Measurements from ENCODE around the gene TSPAN31. TPM values are rescaled to one million over a fixed set of nuclear protein-coding genes. Genes with fewer than 3 reads are reported as not detected.
A peak's percentile ranks its signal among the peaks of the same experiment; 100 is the strongest.

Gene TSPAN31, protein sequence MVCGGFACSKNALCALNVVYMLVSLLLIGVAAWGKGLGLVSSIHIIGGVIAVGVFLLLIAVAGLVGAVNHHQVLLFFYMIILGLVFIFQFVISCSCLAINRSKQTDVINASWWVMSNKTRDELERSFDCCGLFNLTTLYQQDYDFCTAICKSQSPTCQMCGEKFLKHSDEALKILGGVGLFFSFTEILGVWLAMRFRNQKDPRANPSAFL
- total RNA-seq (2014; rRNA removed; shearing (Covaris generic)) (15.6 and 32.9 TPM in 2 replicates), polyA plus RNA-seq (2016; fragmentation: Nextera tagmentation; extraction: Ambion mirVana) (12.9 and 15.5 TPM in 2 replicates)
- long read RNA-seq, transcript TSPAN31-201 (6 exons, 1,849 nt): major isoform, 8 of 12 reads
- long read RNA-seq, partial matches to known transcripts: 2 of 12 reads
- long read RNA-seq, other reads (novel, unspliced or antisense): 1 of 12 reads

DNA sequence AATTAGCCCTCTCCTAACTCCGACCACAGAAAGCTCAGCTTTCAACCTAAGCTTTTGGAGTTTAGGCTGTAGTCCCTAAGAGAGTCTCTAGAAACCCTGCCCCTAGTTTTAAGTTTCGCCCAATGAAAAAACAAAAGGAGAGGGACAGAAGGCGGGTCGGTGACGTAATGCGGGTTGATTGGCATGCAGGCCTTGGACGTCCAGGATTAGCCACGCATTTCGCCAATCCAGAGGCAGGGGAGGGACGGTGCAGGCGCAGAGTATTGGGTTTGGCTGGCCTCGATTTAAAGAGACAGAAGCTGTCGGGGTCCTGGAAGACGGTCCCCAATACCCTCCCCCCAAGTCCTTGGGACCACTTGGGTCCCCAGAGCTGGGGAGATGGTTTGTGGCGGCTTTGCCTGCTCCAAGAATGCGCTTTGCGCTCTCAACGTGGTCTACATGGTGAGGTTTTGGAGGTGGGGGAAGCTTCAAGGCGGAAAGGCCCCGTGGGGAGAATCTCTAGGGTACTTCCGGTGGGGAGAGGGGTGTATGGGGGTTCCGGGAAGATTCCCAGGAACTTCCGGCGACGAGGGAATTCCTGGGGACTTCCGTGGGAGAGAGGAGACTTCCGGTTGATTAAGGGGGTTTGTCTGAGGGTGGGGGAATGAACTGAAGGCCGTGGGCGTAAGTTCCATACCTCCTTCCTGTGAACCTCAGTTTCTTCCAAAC, at the start of gene TSPAN31:
Gene TSPAN31, plus strand, starts transcription at position 263 of the 708 bp plus-strand sequence. Its CDS starts 116 bp downstream, at position 379.
- TF ChIP-seq, protein P1, sequence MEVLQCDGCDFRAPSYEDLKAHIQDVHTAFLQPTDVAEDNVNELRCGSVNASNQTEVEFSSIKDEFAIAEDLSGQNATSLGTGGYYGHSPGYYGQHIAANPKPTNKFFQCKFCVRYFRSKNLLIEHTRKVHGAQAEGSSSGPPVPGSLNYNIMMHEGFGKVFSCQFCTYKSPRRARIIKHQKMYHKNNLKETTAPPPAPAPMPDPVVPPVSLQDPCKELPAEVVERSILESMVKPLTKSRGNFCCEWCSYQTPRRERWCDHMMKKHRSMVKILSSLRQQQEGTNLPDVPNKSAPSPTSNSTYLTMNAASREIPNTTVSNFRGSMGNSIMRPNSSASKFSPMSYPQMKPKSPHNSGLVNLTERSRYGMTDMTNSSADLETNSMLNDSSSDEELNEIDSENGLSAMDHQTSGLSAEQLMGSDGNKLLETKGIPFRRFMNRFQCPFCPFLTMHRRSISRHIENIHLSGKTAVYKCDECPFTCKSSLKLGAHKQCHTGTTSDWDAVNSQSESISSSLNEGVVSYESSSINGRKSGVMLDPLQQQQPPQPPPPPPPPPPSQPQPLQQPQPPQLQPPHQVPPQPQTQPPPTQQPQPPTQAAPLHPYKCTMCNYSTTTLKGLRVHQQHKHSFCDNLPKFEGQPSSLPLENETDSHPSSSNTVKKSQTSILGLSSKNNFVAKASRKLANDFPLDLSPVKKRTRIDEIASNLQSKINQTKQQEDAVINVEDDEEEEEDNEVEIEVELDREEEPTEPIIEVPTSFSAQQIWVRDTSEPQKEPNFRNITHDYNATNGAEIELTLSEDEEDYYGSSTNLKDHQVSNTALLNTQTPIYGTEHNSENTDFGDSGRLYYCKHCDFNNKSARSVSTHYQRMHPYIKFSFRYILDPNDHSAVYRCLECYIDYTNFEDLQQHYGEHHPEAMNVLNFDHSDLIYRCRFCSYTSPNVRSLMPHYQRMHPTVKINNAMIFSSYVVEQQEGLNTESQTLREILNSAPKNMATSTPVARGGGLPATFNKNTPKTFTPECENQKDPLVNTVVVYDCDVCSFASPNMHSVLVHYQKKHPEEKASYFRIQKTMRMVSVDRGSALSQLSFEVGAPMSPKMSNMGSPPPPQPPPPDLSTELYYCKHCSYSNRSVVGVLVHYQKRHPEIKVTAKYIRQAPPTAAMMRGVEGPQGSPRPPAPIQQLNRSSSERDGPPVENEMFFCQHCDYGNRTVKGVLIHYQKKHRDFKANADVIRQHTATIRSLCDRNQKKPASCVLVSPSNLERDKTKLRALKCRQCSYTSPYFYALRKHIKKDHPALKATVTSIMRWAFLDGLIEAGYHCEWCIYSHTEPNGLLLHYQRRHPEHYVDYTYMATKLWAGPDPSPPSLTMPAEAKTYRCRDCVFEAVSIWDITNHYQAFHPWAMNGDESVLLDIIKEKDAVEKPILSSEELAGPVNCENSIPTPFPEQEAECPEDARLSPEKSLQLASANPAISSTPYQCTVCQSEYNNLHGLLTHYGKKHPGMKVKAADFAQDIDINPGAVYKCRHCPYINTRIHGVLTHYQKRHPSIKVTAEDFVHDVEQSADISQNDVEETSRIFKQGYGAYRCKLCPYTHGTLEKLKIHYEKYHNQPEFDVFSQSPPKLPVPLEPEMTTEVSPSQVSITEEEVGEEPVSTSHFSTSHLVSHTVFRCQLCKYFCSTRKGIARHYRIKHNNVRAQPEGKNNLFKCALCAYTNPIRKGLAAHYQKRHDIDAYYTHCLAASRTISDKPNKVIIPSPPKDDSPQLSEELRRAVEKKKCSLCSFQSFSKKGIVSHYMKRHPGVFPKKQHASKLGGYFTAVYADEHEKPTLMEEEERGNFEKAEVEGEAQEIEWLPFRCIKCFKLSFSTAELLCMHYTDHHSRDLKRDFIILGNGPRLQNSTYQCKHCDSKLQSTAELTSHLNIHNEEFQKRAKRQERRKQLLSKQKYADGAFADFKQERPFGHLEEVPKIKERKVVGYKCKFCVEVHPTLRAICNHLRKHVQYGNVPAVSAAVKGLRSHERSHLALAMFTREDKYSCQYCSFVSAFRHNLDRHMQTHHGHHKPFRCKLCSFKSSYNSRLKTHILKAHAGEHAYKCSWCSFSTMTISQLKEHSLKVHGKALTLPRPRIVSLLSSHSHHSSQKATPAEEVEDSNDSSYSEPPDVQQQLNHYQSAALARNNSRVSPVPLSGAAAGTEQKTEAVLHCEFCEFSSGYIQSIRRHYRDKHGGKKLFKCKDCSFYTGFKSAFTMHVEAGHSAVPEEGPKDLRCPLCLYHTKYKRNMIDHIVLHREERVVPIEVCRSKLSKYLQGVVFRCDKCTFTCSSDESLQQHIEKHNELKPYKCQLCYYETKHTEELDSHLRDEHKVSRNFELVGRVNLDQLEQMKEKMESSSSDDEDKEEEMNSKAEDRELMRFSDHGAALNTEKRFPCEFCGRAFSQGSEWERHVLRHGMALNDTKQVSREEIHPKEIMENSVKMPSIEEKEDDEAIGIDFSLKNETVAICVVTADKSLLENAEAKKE (CRISPR knock-in tag; IDR thresholded peaks at IDR 0.05): no peak
- peak; percentile 67 for TF ChIP-seq POLR2AphosphoS5 (IDR thresholded peaks at IDR 0.05; ENCODE audit: low read depth)
- TF ChIP-seq ETS1 (IDR thresholded peaks at IDR 0.05): peak; percentile 62; the same call in 1 of the 2 replicates
- peak; percentile 55 for TF ChIP-seq CREB1 (CRISPR knock-in tag; IDR thresholded peaks at IDR 0.05; ENCODE audit: low read depth)
- TF ChIP-seq, protein P2, sequence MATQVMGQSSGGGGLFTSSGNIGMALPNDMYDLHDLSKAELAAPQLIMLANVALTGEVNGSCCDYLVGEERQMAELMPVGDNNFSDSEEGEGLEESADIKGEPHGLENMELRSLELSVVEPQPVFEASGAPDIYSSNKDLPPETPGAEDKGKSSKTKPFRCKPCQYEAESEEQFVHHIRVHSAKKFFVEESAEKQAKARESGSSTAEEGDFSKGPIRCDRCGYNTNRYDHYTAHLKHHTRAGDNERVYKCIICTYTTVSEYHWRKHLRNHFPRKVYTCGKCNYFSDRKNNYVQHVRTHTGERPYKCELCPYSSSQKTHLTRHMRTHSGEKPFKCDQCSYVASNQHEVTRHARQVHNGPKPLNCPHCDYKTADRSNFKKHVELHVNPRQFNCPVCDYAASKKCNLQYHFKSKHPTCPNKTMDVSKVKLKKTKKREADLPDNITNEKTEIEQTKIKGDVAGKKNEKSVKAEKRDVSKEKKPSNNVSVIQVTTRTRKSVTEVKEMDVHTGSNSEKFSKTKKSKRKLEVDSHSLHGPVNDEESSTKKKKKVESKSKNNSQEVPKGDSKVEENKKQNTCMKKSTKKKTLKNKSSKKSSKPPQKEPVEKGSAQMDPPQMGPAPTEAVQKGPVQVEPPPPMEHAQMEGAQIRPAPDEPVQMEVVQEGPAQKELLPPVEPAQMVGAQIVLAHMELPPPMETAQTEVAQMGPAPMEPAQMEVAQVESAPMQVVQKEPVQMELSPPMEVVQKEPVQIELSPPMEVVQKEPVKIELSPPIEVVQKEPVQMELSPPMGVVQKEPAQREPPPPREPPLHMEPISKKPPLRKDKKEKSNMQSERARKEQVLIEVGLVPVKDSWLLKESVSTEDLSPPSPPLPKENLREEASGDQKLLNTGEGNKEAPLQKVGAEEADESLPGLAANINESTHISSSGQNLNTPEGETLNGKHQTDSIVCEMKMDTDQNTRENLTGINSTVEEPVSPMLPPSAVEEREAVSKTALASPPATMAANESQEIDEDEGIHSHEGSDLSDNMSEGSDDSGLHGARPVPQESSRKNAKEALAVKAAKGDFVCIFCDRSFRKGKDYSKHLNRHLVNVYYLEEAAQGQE (IDR thresholded peaks at IDR 0.05; ENCODE audit: unreplicated experiment): no peak
- no peak for TF ChIP-seq EZH2phosphoT487 (IDR thresholded peaks at IDR 0.05; ENCODE audit: unreplicated experiment)
- peak; percentile 89 for ATAC-seq
- peaks cover 6% of the 10 kb centered on the region; the same call in 1 of the 2 replicates for H3K79me2 ChIP-seq (replicated peaks; ENCODE audit: insufficient read depth)

More for the DNA sequence above, at the start of gene TSPAN31:
- peaks cover 19% of the 10 kb centered on the region for H3K36me3 ChIP-seq (ENCODE audit: insufficient read depth)
- Mint-ChIP-seq H3K27me3 (ENCODE audit: insufficient read depth, low read depth, poor library complexity) (peaks cover 39% of the 10 kb centered on the region), H3K36me3 (ENCODE audit: low read depth) (peaks cover 42% of the 10 kb centered on the region), H3K4me1 (peaks cover 13% of the 10 kb centered on the region), H3K27ac (peak within 1 kb of the TSS; percentile 99), H3K9me3 (no peaks in the 10 kb centered on the region; the same call in 2 of the 3 replicates), H3K4me3 (peak within 1 kb of the TSS; percentile 93)
- H3K4me3 ChIP-seq: peak within 1 kb of the TSS; percentile 67
- H3K27me3 ChIP-seq (ENCODE audit: insufficient read depth): peaks cover 40% of the 10 kb centered on the region
- no peaks in the 10 kb centered on the region; the same call in 1 of the 2 replicates for H4K20me1 ChIP-seq (replicated peaks; ENCODE audit: insufficient read depth)
- H3F3A ChIP-seq (replicated peaks; ENCODE audit: low read depth): peaks cover 35% of the 10 kb centered on the region
- peak within 1 kb of the TSS; percentile 91 for H3K27ac ChIP-seq (ENCODE audit: low read depth)
- peak; percentile 99 for DNase-seq (ENCODE audit: low spot score)
- peaks cover 3% of the 10 kb centered on the region; the same call in 1 of the 2 replicates for H3K4me1 ChIP-seq (ENCODE audit: insufficient read depth)
- H3K9me2 ChIP-seq (ENCODE audit: insufficient read depth): no peaks in the 10 kb centered on the region
- peak within 1 kb of the TSS; percentile 80 for H3K4me2 ChIP-seq
- no peak within 1 kb of the TSS for H2AFZ ChIP-seq

Measured in GM23338 (cell line).